ENCODE measurements around the gene PCDHB15. TPM values are rescaled to one million over a fixed set of nuclear protein-coding genes. Genes with fewer than 3 reads are reported as not detected.
"Not testable (repeated sequence)": the region's sequence is repeated elsewhere in the genome, so short reads cannot be mapped to it uniquely, and the experiment has no call there.

PCDHB15 gene
- 10 to 100 TPM; 11.1 to 16.0 (median 15.0) TPM for polyA plus RNA-seq (ENCODE audit: insufficient read length in 4 of 4)

DNA sequence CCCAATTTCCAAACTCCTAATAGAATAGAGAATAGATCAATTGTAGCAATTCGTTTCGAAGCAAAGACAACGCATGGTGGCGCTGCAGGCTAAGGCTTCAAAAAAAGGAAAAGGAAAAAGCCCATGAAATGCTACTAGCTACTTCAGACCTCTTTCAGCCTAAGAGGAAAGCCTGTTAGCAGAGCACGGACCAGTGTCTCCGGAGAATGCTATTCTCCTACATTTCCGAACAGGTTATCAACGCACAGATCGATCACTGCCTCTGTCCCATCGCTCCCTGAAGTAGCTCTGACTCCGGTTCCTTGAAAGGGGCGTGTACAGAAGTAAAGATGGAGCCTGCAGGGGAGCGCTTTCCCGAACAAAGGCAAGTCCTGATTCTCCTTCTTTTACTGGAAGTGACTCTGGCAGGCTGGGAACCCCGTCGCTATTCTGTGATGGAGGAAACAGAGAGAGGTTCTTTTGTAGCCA is at the start of gene PCDHB15:
Gene PCDHB15 (plus strand): TSS at position 146 of the 468 bp plus-strand sequence. CDS start 184 bp downstream, at position 330.
- DNase-seq (ENCODE audit: low read depth in 4 of 4, low spot score in 2 of 4) = no peak

DNA sequence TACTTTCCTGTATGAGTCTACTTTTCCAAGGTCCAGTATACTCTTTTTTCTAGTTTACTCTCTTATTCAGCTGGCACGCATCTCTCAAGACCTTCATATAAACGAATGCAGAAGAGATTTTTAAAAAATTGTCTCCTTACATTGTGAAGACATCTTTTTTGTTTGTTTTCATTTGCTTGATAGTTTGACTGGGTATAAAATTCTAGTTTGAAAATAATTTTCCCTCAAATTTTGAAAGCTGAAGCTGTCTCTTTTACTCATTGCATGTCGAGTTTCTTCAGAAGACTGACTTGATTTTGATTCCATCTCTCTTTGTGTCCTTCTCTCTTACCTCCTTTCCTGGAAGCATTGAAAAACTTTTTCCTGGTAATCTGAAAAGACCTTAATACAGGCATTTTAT is 48.8 kb upstream of the PCDHB15 start:
- no peak for DNase-seq (ENCODE audit: low read depth in 4 of 4, low spot score in 2 of 4)

DNA sequence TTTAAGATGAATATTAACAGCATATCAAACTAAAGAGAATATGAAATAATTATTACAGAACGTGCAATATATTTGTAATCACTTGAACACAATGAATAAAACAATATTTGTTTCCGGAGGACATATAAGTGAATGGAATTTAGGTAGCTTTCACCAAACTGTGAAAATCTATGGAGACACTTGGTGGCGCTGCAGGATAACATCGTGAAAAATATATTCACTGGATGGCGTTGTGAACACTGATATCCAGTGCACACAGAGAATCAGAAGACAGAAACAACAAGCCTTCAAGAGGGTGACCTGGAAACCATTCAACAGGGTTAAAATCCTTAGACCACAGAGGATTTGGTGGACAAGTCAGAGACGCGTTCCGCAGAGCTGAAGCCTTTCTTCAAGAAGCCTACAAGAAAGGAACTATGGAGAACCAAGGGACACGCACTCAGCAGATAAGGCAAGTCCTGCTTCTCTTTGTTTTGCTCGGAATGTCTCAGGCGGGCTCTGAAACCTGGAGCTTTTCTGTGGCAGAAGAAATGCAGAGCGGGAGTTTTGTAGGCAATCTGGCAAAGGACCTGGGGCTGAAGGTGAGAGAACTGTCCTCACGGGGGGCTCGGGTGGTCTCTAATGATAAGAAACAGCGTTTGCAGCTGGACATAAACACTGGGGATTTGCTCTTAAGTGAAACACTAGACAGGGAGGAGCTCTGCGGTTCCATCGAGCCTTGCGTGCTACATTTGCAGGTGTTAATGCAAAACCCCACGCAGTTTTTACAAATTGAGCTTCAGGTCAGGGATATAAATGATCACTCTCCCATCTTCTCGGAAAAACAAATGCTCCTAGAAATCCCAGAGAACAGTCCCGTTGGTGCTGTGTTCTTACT is 45.6 kb upstream of the PCDHB15 start, which contains the start of gene PCDHB11:
Gene PCDHB11 (plus strand): TSS at position 269 of the 877 bp plus-strand sequence. CDS start 148 bp downstream, at position 417.
- DNase-seq (ENCODE audit: low read depth in 4 of 4, low spot score in 2 of 4) = no peak

- DNase-seq (ENCODE audit: low read depth in 4 of 4, low spot score in 2 of 4) = not testable (repeated sequence)
These were observed 44.1 kb upstream of the PCDHB15 start for GRCh38 chr5:141201126-141201525.

DNA sequence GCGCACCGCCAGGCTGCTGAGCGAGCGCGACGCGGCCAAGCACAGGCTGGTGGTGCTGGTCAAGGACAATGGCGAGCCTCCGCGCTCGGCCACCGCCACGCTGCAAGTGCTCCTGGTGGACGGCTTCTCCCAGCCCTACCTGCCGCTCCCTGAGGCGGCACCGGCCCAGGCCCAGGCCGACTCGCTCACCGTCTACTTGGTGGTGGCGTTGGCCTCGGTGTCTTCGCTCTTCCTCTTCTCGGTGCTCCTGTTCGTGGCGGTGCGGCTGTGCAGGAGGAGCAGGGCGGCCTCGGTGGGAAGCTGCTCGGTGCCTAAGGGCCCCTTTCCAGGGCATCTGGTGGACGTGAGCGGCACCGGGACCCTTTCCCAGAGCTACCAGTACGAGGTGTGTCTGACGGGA is 43.5 kb upstream of the PCDHB15 start:
- not testable (repeated sequence) for DNase-seq (ENCODE audit: low read depth in 4 of 4, low spot score in 2 of 4)

DNA sequence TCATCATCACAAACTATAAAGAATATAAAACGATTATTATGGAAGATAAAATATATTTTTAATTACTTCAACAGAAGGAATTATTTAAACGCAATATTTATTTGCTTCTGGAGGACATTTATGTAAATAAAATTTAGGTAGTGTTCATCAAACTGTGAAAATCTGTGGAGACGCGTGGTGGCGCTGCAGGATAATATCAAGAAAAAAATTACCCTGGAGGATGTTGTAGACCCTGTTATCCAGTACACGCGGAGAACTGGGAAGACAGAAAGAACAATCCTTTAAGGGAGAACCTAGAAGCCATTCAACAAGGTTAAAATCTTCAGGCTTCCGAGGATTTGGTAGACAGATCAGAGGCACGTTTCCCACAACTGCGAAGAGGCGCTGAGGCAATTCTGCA is 36.7 kb upstream of the PCDHB15 start, which contains the start of gene PCDHB12:
Gene PCDHB12 (plus strand): TSS at position 242 of the 400 bp plus-strand sequence. CDS start 189 bp downstream, outside the sequence.
- DNase-seq (ENCODE audit: low read depth in 4 of 4, low spot score in 2 of 4) = no peak

DNA sequence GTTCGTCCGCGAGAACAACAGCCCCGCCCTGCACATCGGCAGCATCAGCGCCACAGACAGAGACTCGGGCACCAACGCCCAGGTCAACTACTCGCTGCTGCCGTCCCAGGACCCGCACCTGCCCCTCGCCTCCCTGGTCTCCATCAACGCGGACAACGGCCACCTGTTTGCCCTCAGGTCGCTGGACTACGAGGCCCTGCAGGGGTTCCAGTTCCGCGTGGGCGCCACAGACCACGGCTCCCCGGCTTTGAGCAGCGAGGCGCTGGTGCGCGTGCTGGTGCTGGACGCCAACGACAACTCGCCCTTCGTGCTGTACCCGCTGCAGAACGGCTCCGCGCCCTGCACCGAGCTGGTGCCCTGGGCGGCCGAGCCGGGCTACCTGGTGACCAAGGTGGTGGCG is 34.9 kb upstream of the PCDHB15 start:
- not testable (repeated sequence) for DNase-seq (ENCODE audit: low read depth in 4 of 4, low spot score in 2 of 4)

DNA sequence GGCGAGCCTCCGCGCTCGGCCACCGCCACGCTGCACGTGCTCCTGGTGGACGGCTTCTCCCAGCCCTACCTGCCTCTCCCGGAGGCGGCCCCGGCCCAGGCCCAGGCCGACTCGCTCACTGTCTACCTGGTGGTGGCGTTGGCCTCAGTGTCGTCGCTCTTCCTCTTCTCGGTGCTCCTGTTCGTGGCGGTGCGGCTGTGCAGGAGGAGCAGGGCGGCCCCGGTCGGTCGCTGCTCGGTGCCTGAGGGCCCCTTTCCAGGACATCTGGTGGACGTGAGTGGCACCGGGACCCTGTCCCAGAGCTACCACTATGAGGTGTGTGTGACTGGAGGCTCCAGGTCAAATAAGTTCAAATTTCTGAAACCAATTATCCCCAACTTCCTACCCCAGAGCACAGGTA is 34.3 kb upstream of the PCDHB15 start:
- DNase-seq (ENCODE audit: low read depth in 4 of 4, low spot score in 2 of 4) = not testable (repeated sequence)

DNA sequence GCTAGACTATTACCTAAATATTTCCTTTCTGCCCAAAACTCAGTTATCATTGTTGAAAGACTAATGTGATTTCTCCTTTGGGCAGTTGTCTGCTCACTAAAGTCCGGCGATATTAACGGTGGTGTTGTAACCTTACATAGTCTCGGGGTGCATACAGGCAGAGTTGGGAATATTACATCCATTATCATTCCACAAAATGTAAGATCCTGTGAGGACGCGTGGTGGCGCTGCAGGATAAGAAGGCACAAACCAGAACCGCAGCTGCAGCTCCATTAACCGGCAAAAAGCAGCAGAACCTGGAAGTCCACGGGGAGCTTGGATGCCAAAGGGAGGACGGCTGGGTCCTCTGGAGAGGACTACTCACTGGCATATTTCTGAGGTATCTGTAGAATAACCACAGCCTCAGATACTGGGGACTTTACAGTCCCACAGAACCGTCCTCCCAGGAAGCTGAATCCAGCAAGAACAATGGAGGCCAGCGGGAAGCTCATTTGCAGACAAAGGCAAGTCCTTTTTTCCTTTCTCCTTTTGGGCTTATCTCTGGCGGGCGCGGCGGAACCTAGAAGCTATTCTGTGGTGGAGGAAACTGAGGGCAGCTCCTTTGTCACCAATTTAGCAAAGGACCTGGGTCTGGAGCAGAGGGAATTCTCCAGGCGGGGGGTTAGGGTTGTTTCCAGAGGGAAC is 31.4 kb upstream of the PCDHB15 start, which contains the start of gene PCDHB13:
Gene PCDHB13 (plus strand): TSS at position 264 of the 684 bp plus-strand sequence. CDS start 205 bp downstream, at position 469.
- DNase-seq (ENCODE audit: low read depth in 4 of 4, low spot score in 2 of 4) = not testable (repeated sequence)

DNA sequence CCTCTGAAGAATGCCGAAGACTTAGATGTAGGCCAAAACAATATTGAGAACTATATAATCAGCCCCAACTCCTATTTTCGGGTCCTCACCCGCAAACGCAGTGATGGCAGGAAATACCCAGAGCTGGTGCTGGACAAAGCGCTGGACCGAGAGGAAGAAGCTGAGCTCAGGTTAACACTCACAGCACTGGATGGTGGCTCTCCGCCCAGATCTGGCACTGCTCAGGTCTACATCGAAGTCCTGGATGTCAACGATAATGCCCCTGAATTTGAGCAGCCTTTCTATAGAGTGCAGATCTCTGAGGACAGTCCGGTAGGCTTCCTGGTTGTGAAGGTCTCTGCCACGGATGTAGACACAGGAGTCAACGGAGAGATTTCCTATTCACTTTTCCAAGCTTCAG is 30.6 kb upstream of the PCDHB15 start:
- not testable (repeated sequence) for DNase-seq (ENCODE audit: low read depth in 4 of 4, low spot score in 2 of 4)

GRCh38 chr5:141215504-141215903 is 29.7 kb upstream of the PCDHB15 start:
- DNase-seq (ENCODE audit: low read depth in 4 of 4, low spot score in 2 of 4) = not testable (repeated sequence)

GRCh38 chr5:141216035-141216434 is 29.2 kb upstream of the PCDHB15 start:
- not testable (repeated sequence) for DNase-seq (ENCODE audit: low read depth in 4 of 4, low spot score in 2 of 4)

- no peak for DNase-seq (ENCODE audit: low read depth in 4 of 4, low spot score in 2 of 4)
These were observed 21.9 kb upstream of the PCDHB15 start, which contains the start of gene PCDHB14 for GRCh38 chr5:141223112-141223783. TSS of gene PCDHB14 (plus strand) at chr5:141223343. CDS start at chr5:141223506, 163 bp downstream.

- DNase-seq (ENCODE audit: low read depth in 4 of 4, low spot score in 2 of 4) = not testable (repeated sequence)
These were observed 20.4 kb upstream of the PCDHB15 start for GRCh38 chr5:141224844-141225243.

DNA sequence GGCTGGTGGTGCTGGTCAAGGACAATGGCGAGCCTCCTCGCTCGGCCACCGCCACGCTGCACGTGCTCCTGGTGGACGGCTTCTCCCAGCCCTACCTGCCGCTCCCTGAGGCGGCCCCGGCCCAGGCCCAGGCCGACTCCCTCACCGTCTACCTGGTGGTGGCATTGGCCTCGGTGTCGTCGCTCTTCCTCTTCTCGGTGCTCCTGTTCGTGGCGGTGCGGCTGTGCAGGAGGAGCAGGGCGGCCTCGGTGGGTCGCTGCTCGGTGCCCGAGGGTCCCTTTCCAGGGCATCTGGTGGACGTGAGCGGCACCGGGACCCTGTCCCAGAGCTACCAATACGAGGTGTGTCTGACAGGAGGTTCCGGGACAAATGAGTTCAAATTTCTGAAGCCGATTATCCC is 19.8 kb upstream of the PCDHB15 start:
- not testable (repeated sequence) for DNase-seq (ENCODE audit: low read depth in 4 of 4, low spot score in 2 of 4)

DNA sequence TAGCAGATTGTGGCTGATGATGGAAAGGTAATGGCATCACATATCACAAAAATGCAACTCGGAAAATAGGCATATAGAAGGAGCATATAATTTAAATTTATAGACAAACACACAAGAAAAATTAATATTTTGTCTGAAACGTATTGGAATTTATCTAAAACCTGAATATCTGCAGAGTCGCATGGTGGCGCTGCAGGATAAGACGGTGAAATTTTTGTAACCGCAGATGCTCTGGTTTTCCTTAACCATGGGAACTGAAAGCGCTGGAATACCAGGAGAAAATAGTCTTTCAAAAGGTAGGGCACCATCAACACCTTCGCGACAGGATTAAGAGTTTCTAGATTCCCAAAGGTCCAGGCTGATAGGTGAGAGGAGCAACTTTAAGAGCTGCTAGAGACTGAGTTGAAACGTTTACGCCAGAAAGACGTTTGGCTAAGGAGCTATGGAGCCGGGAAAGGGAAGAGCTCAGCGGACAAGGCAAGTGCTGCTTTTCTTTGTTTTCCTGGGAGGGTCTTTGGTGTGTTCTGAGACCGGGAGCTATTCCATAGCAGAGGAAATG is 11.0 kb upstream of the PCDHB15 start:
- no peak for DNase-seq (ENCODE audit: low read depth in 4 of 4, low spot score in 2 of 4)

DNA sequence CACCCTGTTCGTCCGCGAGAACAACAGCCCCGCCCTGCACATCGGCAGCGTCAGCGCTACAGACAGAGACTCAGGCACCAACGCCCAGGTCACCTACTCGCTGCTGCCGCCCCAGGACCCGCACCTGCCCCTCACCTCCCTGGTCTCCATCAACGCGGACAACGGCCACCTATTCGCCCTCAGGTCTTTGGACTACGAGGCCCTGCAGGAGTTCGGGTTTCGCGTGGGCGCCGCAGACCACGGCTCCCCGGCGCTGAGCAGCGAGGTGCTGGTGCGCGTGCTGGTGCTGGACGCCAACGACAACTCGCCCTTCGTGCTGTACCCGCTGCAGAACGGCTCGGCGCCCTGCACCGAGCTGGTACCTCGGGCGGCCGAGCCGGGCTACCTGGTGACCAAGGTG is 9.3 kb upstream of the PCDHB15 start:
- not testable (repeated sequence) for DNase-seq (ENCODE audit: low read depth in 4 of 4, low spot score in 2 of 4)

DNA sequence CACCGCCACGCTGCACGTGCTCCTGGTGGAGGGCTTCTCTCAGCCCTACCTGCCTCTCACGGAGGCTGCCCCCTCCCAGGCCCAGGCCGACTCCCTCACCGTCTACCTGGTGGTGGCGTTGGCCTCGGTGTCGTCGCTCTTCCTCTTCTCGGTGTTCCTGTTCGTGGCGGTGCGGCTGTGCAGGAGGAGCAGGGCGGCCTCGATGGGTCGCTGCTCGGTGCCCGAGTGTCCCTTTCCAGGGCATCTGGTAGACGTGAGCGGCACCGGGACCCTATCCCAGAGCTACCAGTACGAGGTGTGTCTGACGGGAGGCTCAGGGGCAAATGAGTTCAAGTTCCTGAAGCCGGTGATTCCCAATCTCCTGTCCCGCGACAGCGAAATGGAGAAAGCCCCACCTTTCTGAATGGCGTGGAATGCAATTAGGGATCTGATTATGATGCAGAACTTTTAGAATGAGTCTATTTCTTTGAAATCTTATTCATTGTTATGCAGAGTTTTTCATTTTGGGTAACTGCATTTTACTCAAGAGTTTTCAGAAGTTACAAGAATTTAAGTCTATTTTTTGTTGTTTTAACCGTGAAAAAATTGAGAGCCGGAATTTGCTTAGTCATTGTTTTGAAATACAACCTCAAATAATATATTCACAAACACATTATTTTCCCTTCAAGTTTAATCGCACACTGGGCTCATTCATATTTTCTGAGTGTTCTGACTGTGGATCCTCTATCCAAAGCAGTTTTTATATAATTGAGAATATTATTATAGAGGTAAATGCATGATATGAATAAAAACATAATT is 8.5 kb upstream of the PCDHB15 start:
- DNase-seq (ENCODE audit: low read depth in 4 of 4, low spot score in 2 of 4) = no peak

DNA sequence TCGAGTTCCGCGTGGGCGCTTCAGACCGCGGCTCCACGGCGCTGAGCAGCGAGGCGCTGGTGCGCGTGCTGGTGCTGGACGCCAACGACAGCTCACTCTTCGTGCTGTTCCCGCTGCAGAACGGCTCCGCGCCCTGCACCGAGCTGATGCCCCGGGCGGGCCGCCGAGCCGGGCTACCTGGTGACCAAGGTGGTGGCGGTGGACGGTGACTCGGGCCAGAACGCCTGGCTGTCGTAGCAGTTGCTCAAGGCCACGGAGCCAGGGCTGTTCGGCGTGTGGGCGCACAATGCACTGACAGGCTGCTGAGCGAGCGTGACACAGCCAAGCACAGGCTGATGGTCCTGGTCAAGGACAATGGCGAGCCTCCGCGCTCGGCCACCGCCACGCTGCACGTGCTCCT is 3.7 kb upstream of the PCDHB15 start:
- no peak for DNase-seq (ENCODE audit: low read depth in 4 of 4, low spot score in 2 of 4)

Measured in left renal cortex interstitium (tissue), 4 donors.